ENCODE results near the gene GDAP1L1. TPM values are rescaled to one million over a fixed set of nuclear protein-coding genes. Genes with fewer than 3 reads are reported as not detected.
"Not testable (repeated sequence)": the region's sequence is repeated elsewhere in the genome, so short reads cannot be mapped to it uniquely, and the experiment has no call there.

GDAP1L1 gene
- total and polyA plus RNA-seq, 2 donors (not counting 1 experiment from before 2014, with no cell fraction given), result not detected

DNA sequence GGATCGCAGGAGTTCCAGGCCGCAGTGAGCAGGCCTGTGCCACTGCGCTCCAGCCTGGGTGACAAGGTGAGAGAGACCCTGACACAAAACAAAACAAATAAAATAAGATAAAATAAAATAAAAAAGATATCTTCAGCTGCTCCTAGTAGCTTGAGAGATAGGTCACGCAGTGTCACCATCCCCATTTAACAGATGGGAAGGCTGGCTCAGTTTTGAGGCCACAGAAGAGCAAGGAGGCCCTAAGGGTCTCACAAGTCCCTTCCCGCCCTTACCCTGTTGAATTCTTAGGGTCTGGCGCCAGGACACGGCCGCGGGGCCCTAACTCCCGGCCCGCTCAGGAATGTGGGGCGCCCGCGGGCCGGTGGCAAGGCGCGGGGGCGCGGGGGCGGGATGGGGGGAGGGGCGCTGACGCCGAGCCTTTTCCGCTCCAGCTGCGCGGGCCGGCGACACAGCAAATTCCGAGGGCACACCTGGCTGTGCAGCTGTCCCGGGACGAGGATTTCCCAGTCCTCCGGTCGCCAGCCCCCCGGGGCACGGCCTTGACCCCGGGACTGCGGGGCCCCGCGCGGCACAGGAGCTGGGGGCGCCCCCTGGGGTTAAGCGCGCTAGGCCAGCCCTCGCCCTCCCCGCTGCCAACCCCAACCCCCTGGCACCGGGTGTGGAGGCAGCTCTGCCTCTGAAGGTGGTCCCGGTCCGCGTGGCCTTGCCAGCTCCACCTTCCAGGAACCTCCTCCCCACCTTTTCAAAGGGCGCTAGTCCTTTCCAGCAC lies 79.5 kb downstream of the GDAP1L1 start:
- no peak overlapping the region for H3K27ac ChIP-seq (ENCODE audit: insufficient read depth, low read length)
- H3K27me3 ChIP-seq (ENCODE audit: control insufficient read depth, insufficient read depth, low read length), result no peaks in the 10 kb centered on the region
- no peak for TF ChIP-seq CTCF (conservative IDR thresholded peaks at IDR 0.05 in 1 of 2, IDR thresholded peaks at IDR 0.05 in 1 of 2; ENCODE audit: low read depth in 1 of 2, low read length in 2 of 2)
- no peak for TF ChIP-seq EZH2 (IDR thresholded peaks at IDR 0.05; ENCODE audit: low read length, missing control alignments)
- no peak overlapping the region for H3K9ac ChIP-seq (ENCODE audit: insufficient read depth, low read length)
- no peaks in the 10 kb centered on the region for H4K20me1 ChIP-seq (ENCODE audit: control insufficient read depth, extremely low read depth, insufficient read depth, low read length)
- no peaks in the 10 kb centered on the region for H3K79me2 ChIP-seq (ENCODE audit: control insufficient read depth, insufficient read depth, low read length)
- DNase-seq (ENCODE audit: low read depth in 2 of 2), result no peak
- no peak overlapping the region for H2AFZ ChIP-seq (ENCODE audit: low read length)
- no peaks in the 10 kb centered on the region for H3K9me3 ChIP-seq (ENCODE audit: control insufficient read depth, insufficient read depth, low read depth, low read length)
- no peaks in the 10 kb centered on the region for H3K4me1 ChIP-seq (ENCODE audit: control insufficient read depth, extremely low read depth, insufficient read depth, low read length)
- H3K4me3 ChIP-seq (replicated peaks in 1 of 4; ENCODE audit: control extremely low read depth in 1 of 4, insufficient read depth in 1 of 4, low read depth in 3 of 4, low read length in 4 of 4), result peak overlapping the region in 1 of 4 experiments; percentile 10
- H3K36me3 ChIP-seq (ENCODE audit: control insufficient read depth, insufficient read depth, low read length), result no peaks in the 10 kb centered on the region
- peak overlapping the region; percentile 35 for H3K4me2 ChIP-seq (ENCODE audit: extremely low read depth, insufficient read depth, low read length)

DNA sequence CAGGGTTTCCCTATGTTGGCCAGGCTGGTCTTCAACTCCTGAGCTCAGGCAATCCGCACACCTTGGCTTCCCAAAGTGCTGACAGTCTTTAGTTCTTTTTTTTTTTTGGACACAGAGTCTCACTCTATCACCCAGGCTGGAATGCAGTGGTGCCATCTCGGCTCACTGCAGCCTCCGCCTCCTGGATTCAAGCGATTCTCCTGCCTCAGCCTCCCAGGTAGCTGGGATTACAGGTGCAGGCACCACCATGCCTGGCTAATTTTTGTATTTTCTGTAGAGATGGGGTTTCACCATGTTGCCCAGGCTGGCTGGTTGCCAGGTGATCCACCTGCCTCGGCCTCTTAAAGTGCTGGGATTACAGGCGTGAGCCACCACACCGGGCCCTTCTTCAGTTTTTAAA lies 80.6 kb downstream of the GDAP1L1 start:
- H4K20me1 ChIP-seq (ENCODE audit: control insufficient read depth, extremely low read depth, insufficient read depth, low read length); H3K4me1 ChIP-seq (ENCODE audit: control insufficient read depth, extremely low read depth, insufficient read depth, low read length); H3K4me2 ChIP-seq (ENCODE audit: extremely low read depth, insufficient read depth, low read length); H3K36me3 ChIP-seq (ENCODE audit: control insufficient read depth, insufficient read depth, low read length); H2AFZ ChIP-seq (ENCODE audit: low read length); DNase-seq (ENCODE audit: low read depth in 2 of 2); H3K4me3 ChIP-seq (replicated peaks in 1 of 4; ENCODE audit: control extremely low read depth in 1 of 4, insufficient read depth in 1 of 4, low read depth in 3 of 4, low read length in 4 of 4); H3K27ac ChIP-seq (ENCODE audit: insufficient read depth, low read length); H3K9me3 ChIP-seq (ENCODE audit: control insufficient read depth, insufficient read depth, low read depth, low read length); H3K9ac ChIP-seq (ENCODE audit: insufficient read depth, low read length); H3K27me3 ChIP-seq (ENCODE audit: control insufficient read depth, insufficient read depth, low read length); H3K79me2 ChIP-seq (ENCODE audit: control insufficient read depth, insufficient read depth, low read length): not testable (repeated sequence)

DNA sequence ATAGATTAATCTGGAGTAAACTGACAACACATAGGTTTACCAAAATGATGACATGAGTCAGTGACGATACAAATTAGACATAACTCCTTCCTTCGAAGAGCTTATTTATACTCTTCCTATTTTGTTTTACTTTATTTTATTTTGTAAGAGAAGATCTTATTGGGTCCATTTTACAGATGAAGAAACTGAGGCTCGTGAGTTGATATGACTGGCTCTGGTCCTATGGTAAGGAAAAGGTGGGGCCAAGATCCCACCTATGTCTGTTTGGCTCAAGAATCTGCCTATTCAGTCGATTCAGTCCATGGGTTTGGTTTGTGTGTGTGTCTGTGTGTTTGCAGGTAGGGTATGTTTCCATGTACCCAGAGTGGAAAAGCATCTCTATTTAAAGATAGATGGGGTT lies 81.3 kb downstream of the GDAP1L1 start:
- Histone ChIP-seq H2AFZ (ENCODE audit: low read length) (no peak overlapping the region), H3K4me2 (ENCODE audit: extremely low read depth, insufficient read depth, low read length) (no peak overlapping the region), H3K27me3 (ENCODE audit: control insufficient read depth, insufficient read depth, low read length) (peaks cover 3% of the 10 kb centered on the region), H3K9ac (ENCODE audit: insufficient read depth, low read length) (no peak overlapping the region), H4K20me1 (ENCODE audit: control insufficient read depth, extremely low read depth, insufficient read depth, low read length) (no peaks in the 10 kb centered on the region), H3K9me3 (ENCODE audit: control insufficient read depth, insufficient read depth, low read depth, low read length) (no peaks in the 10 kb centered on the region), H3K4me3 (replicated peaks in 1 of 4; ENCODE audit: control extremely low read depth in 1 of 4, insufficient read depth in 1 of 4, low read depth in 3 of 4, low read length in 4 of 4) (no peak overlapping the region), H3K4me1 (ENCODE audit: control insufficient read depth, extremely low read depth, insufficient read depth, low read length) (no peaks in the 10 kb centered on the region), H3K36me3 (ENCODE audit: control insufficient read depth, insufficient read depth, low read length) (no peaks in the 10 kb centered on the region), H3K27ac (ENCODE audit: insufficient read depth, low read length) (no peak overlapping the region), H3K79me2 (ENCODE audit: control insufficient read depth, insufficient read depth, low read length) (no peaks in the 10 kb centered on the region)
- no peak for TF ChIP-seq CTCF (conservative IDR thresholded peaks at IDR 0.05 in 1 of 2, IDR thresholded peaks at IDR 0.05 in 1 of 2; ENCODE audit: low read depth in 1 of 2, low read length in 2 of 2)
- no peak for DNase-seq (ENCODE audit: low read depth in 2 of 2)

Other genes starting within 250 kb of the GDAP1L1 start
- 0.51 and 0.66 TPM in 2 replicates for gene JPH2, start 60.1 kb upstream of the GDAP1L1 start, total RNA-seq
- gene JPH2, start 60.1 kb upstream of the GDAP1L1 start, polyA plus RNA-seq, result 0.51 and 4.9 TPM in 2 replicates
- gene OSER1, start 36.5 kb upstream of the GDAP1L1 start, total RNA-seq, result 63.2 and 73.2 TPM in 2 replicates
- 50.9 and 53.5 TPM in 2 replicates for gene OSER1, start 36.5 kb upstream of the GDAP1L1 start, polyA plus RNA-seq
- 5.1 and 8.6 TPM in 2 replicates for gene FITM2, start 63.9 kb downstream of the GDAP1L1 start, total RNA-seq
- 6.8 and 9.7 TPM in 2 replicates for gene FITM2, start 63.9 kb downstream of the GDAP1L1 start, polyA plus RNA-seq
- gene R3HDML, start 89.7 kb downstream of the GDAP1L1 start, total RNA-seq, result not detected in 2 replicates
- gene R3HDML, start 89.7 kb downstream of the GDAP1L1 start, polyA plus RNA-seq, result not detected in 2 replicates
- gene HNF4A, start 108.4 kb downstream of the GDAP1L1 start, total RNA-seq, result not detected in 2 replicates
- not detected in 2 replicates for gene HNF4A, start 108.4 kb downstream of the GDAP1L1 start, polyA plus RNA-seq
- 10.3 and 12.6 TPM in 2 replicates for gene TTPAL, start 228.6 kb downstream of the GDAP1L1 start, total RNA-seq
- gene TTPAL, start 228.6 kb downstream of the GDAP1L1 start, polyA plus RNA-seq, result 11.9 and 12.3 TPM in 2 replicates